IPS DF 19.7 (cell line): ENCODE results near the gene FUBP3.

Source experiments
- DNase-seq: peaks from one replicate; pipeline ENCODE4 v3.0.0-alpha.2; 2013; ENCODE audit warnings: low read depth, low spot score

The FUBP3 gene

GRCh38 chr9:130607640-130608420, 28.5 kb downstream of the FUBP3 start:
- no peak for DNase-seq

GRCh38 chr9:130608554-130609134, 29.3 kb downstream of the FUBP3 start:
- no peak for DNase-seq

GRCh38 chr9:130609163-130609562, 29.8 kb downstream of the FUBP3 start:
- DNase-seq = no peak

- no peak for DNase-seq
These were observed 31.7 kb downstream of the FUBP3 start for GRCh38 chr9:130610862-130611707.

GRCh38 chr9:130616451-130616850, 37.1 kb downstream of the FUBP3 start:
- DNase-seq = no peak

GRCh38 chr9:130623466-130623865, 44.1 kb downstream of the FUBP3 start:
- DNase-seq = no peak

GRCh38 chr9:130624154-130624553, 44.8 kb downstream of the FUBP3 start:
- no peak for DNase-seq

GRCh38 chr9:130626249-130626996, 47.0 kb downstream of the FUBP3 start:
- no peak for DNase-seq

- DNase-seq = no peak
These were observed 47.7 kb downstream of the FUBP3 start for GRCh38 chr9:130627051-130627450.

GRCh38 chr9:130627896-130628792, 48.8 kb downstream of the FUBP3 start:
- DNase-seq = no peak

- DNase-seq = peak; percentile 7
These were observed 50.2 kb downstream of the FUBP3 start for GRCh38 chr9:130629443-130630070.

- DNase-seq = no peak
These were observed 50.7 kb downstream of the FUBP3 start for GRCh38 chr9:130630071-130630450.

- DNase-seq = no peak
These were observed 51.3 kb downstream of the FUBP3 start for GRCh38 chr9:130630506-130631330.

GRCh38 chr9:130631331-130632080, 52.1 kb downstream of the FUBP3 start:
- no peak for DNase-seq

- DNase-seq = no peak
These were observed 52.8 kb downstream of the FUBP3 start for GRCh38 chr9:130632081-130632710.

GRCh38 chr9:130632841-130633240, 53.5 kb downstream of the FUBP3 start:
- no peak for DNase-seq

GRCh38 chr9:130633336-130634190, 54.2 kb downstream of the FUBP3 start:
- no peak for DNase-seq
